GM23248 (cell line): ENCODE results near the gene CTXN1. TPM values are rescaled to one million over a fixed set of nuclear protein-coding genes. Genes with fewer than 3 reads are reported as not detected.

Experiments
- DNase-seq: peaks from one replicate; pipeline ENCODE4 v3.0.0-alpha.2; 2015
- H2AFZ ChIP-seq: fragments of 200-600 bp; sonication (generic); 2 replicates; pipeline ENCODE4 v1.6.1; 2016; ENCODE audit warnings: antibody characterized with exemption
- H3F3A ChIP-seq: fragments of 200-600 bp; sonication (generic); 2 replicates; pipeline ENCODE4 v1.6.1; 2016; ENCODE audit warnings: mild to moderate bottlenecking, antibody characterized with exemption, mixed run types; ENCODE audit not compliant: insufficient read depth
- H3K27ac ChIP-seq: fragments of 200-600 bp; sonication (generic); 2 replicates; pipeline ENCODE4 v1.5.1; 2016; ENCODE audit warnings: mild to moderate bottlenecking
- H3K27me3 ChIP-seq: fragments of 200-600 bp; sonication (generic); replicated peaks from 2 replicates; pipeline ENCODE4 v1.6.1; 2016; ENCODE audit warnings: mild to moderate bottlenecking; ENCODE audit not compliant: insufficient read depth
- H3K36me3 ChIP-seq: fragments of 200-600 bp; sonication (generic); 2 replicates; pipeline ENCODE4 v1.6.1; 2016; ENCODE audit warnings: low read depth, mild to moderate bottlenecking
- H3K4me1 ChIP-seq: fragments of 200-600 bp; sonication (generic); 2 replicates; pipeline ENCODE4 v1.6.1; 2016; ENCODE audit warnings: mild to moderate bottlenecking; ENCODE audit not compliant: insufficient read depth
- H3K4me2 ChIP-seq: fragments of 200-600 bp; sonication (generic); one replicate; pipeline ENCODE4 v1.6.1; 2016; ENCODE audit warnings: mild to moderate bottlenecking; ENCODE audit not compliant: unreplicated experiment
- H3K4me3 ChIP-seq: fragments of 200-600 bp; sonication (generic); 2 replicates; pipeline ENCODE4 v1.5.1; 2016; ENCODE audit warnings: mild to moderate bottlenecking
- H3K79me2 ChIP-seq: fragments of 200-600 bp; sonication (generic); 2 replicates; pipeline ENCODE4 v1.6.1; 2016; ENCODE audit warnings: mild to moderate bottlenecking; ENCODE audit not compliant: insufficient read depth
- H3K9ac ChIP-seq: fragments of 200-600 bp; sonication (generic); 2 replicates; pipeline ENCODE4 v1.6.1; 2016; ENCODE audit warnings: mild to moderate bottlenecking
- H3K9me2 ChIP-seq: fragments of 200-600 bp; sonication (generic); 2 replicates; pipeline ENCODE4 v1.6.1; 2016; ENCODE audit warnings: mixed run types, mild to moderate bottlenecking, moderate library complexity; ENCODE audit not compliant: insufficient read depth
- H3K9me3 ChIP-seq: fragments of 200-600 bp; sonication (generic); one replicate; pipeline ENCODE4 v1.6.1; 2017; ENCODE audit warnings: low read depth
- H4K20me1 ChIP-seq: fragments of 200-600 bp; sonication (generic); 2 replicates; pipeline ENCODE4 v1.6.0; 2016; ENCODE audit not compliant: insufficient read depth
- EZH2 ChIP-seq: fragments of 200-600 bp; sonication (generic); IDR thresholded peaks from 2 replicates; pipeline ENCODE4 v1.6.1; 2018; ENCODE audit warnings: antibody characterized with exemption, mild to moderate bottlenecking; ENCODE audit not compliant: insufficient read depth, poor library complexity, severe bottlenecking
- EZH2phosphoT487 ChIP-seq: fragments of 200-600 bp; sonication (generic); IDR thresholded peaks from 2 replicates; pipeline ENCODE4 v1.6.1; 2018; ENCODE audit warnings: antibody characterized with exemption, moderate library complexity, mild to moderate bottlenecking, low read depth; ENCODE audit not compliant: insufficient read depth
- WGBS, 2 experiments: methylation state at CpG; one replicate each; pipeline ENCODE4 v1.1.6; 2015 to 2017; ENCODE audit warnings: low lambda C conversion rate in 2 of 2, low coverage in 1 of 2; ENCODE audit errors: missing lambda C conversion rate in 2 of 2; 5-methylcytosine and 5-hydroxymethylcytosine counted together
- in situ Hi-C: fragments of 300-500 bp; cut with MboI; formaldehyde crosslinking; loops from 2 replicates; pipeline ENCODE4 v1.15.0; 2020
- polyA plus RNA-seq: library from polyadenylated mRNA; unstranded; fragments of >200 nt; fragmentation: Nextera tagmentation; extraction: Ambion mirVana; gene quantifications from 2 replicates; pipeline ENCODE4 v1.2.1, GENCODE V29; 2016
- total RNA-seq: library from RNA; depleted of rRNA; stranded (reverse); fragments of >200 nt; shearing (Covaris generic); gene quantifications from 2 replicates; pipeline ENCODE4 v1.2.3, GENCODE V29; 2014

Gene CTXN1
- total and polyA plus RNA-seq, 2 experiments from 2014 or later = 3.4 to 3.5 TPM

DNA sequence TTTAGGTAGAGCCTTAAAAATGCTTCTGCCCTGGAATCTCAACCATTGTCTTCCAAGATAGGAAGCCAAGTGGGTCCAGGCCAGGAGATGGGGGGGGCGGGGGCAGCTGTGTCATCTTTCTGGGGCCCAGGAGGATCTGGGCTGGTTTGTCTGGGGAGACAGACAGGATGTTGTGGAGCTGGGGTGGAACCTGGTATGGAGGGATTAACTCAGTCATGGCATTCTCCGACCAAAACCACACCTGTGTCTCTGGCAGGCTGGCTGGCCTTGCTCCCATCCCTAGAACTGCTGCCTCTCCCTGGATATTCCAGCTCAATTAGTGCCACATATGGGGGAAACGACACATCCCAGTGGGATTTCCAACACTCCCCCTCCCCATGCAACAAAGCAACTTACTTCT, 25.0 kb downstream of the CTXN1 start:
- no peak overlapping the region for H3K4me3 ChIP-seq
- no peaks in the 10 kb centered on the region for H3K9me3 ChIP-seq
- H3K9ac ChIP-seq = no peak overlapping the region
- H3F3A ChIP-seq = no peaks in the 10 kb centered on the region
- H3K79me2 ChIP-seq = peaks cover 27% of the 10 kb centered on the region
- 88 to 99% methylated on average over 3 of the region's 3 CpGs for WGBS, 2 experiments
- no peak overlapping the region for H3K27ac ChIP-seq
- H3K4me2 ChIP-seq = no peak overlapping the region
- TF ChIP-seq EZH2 (no peak), EZH2phosphoT487 (no peak)
- no peaks in the 10 kb centered on the region for H3K9me2 ChIP-seq
- H3K4me1 ChIP-seq = peaks cover 10% of the 10 kb centered on the region
- H3K27me3 ChIP-seq = no peaks in the 10 kb centered on the region
- in situ Hi-C loops = no loop called here
- no peak for DNase-seq
- H3K36me3 ChIP-seq = no peaks in the 10 kb centered on the region
- no peaks in the 10 kb centered on the region for H4K20me1 ChIP-seq
- no peak overlapping the region for H2AFZ ChIP-seq

- H3K79me2 ChIP-seq = peaks cover 22% of the 10 kb centered on the region
- H2AFZ ChIP-seq = no peak overlapping the region
- in situ Hi-C loops = no loop called here
- no peak for DNase-seq
- H3K4me2 ChIP-seq = no peak overlapping the region
- H3K9me3 ChIP-seq = no peaks in the 10 kb centered on the region
- no peaks in the 10 kb centered on the region for H3K36me3 ChIP-seq
- H3F3A ChIP-seq = no peaks in the 10 kb centered on the region
- TF ChIP-seq EZH2 (no peak), EZH2phosphoT487 (no peak)
- no peaks in the 10 kb centered on the region for H3K27me3 ChIP-seq
- WGBS, 2 experiments = 85 to 87% methylated on average over 18 to 21 of the region's 21 CpGs
- H3K27ac ChIP-seq = no peak overlapping the region
- no peak overlapping the region for H3K4me3 ChIP-seq
- peaks cover 10% of the 10 kb centered on the region for H3K4me1 ChIP-seq
- no peaks in the 10 kb centered on the region for H4K20me1 ChIP-seq
- no peak overlapping the region for H3K9ac ChIP-seq
- H3K9me2 ChIP-seq = no peaks in the 10 kb centered on the region
Observed at GRCh38 chr19:7900401-7900870, 25.5 kb downstream of the CTXN1 start.

DNA sequence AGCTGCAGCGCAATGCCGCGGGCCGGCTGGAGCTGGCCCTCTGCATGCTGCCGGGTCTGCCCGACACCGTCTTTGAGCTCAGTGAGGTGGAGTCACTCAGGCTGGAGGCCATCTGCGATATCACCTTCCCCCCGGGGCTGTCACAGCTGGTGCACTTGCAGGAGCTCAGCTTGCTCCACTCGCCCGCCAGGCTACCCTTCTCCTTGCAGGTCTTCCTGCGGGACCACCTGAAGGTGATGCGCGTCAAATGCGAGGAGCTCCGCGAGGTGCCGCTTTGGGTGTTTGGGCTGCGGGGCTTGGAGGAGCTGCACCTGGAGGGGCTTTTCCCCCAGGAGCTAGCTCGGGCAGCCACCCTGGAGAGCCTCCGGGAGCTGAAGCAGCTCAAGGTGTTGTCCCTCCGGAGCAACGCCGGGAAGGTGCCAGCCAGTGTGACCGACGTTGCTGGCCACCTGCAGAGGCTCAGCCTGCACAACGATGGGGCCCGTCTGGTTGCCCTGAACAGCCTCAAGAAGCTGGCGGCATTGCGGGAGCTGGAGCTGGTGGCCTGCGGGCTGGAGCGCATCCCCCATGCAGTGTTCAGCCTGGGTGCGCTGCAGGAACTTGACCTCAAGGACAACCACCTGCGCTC, 26.1 kb downstream of the CTXN1 start:
- in situ Hi-C loops = no loop called here
- TF ChIP-seq EZH2 (no peak), EZH2phosphoT487 (no peak)
- DNase-seq = no peak
- Histone ChIP-seq H4K20me1 (no peaks in the 10 kb centered on the region), H3K4me1 (peaks cover 6% of the 10 kb centered on the region), H3K9me3 (no peaks in the 10 kb centered on the region), H3K27me3 (no peaks in the 10 kb centered on the region), H3K4me3 (no peak overlapping the region), H3K4me2 (no peak overlapping the region), H3K27ac (no peak overlapping the region), H3F3A (no peaks in the 10 kb centered on the region), H3K9me2 (no peaks in the 10 kb centered on the region), H3K9ac (no peak overlapping the region), H3K79me2 (peaks cover 16% of the 10 kb centered on the region), H3K36me3 (no peaks in the 10 kb centered on the region), H2AFZ (no peak overlapping the region)
- WGBS, 2 experiments = 91 to 92% methylated on average over 30 to 34 of the region's 34 CpGs

DNA sequence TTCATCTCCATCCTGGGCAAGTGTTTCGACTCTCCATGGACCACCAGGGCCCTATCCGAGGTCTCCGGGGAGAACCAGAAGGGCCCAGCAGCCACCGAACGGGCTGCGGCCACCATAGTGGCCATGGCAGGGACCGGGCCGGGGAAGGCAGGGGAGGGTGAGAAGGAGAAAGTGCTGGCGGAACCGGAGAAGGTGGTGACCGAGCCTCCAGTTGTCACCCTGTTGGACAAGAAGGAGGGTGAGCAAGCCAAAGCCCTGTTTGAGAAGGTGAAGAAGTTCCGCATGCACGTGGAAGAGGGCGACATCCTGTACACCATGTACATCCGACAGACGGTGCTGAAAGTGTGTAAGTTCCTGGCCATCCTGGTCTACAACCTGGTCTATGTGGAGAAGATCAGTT, 27.0 kb downstream of the CTXN1 start:
- no peak overlapping the region for H3K9ac ChIP-seq
- H3K36me3 ChIP-seq = no peaks in the 10 kb centered on the region
- no peaks in the 10 kb centered on the region for H4K20me1 ChIP-seq
- H3K27ac ChIP-seq = no peak overlapping the region
- no peaks in the 10 kb centered on the region for H3K9me3 ChIP-seq
- H3K4me2 ChIP-seq = no peak overlapping the region
- 96 to 98% methylated on average over 16 of the region's 16 CpGs for WGBS, 2 experiments
- no peak overlapping the region for H3K4me3 ChIP-seq
- H3F3A ChIP-seq = no peaks in the 10 kb centered on the region
- TF ChIP-seq EZH2 = no peak
- no peak for TF ChIP-seq EZH2phosphoT487
- 0 out of 2 replicates have a peak, but pooled peaks cover 8% of the 10 kb centered on the region for H3K79me2 ChIP-seq
- no peaks in the 10 kb centered on the region for H3K27me3 ChIP-seq
- no peak for DNase-seq
- H2AFZ ChIP-seq = no peak overlapping the region
- no peaks in the 10 kb centered on the region for H3K9me2 ChIP-seq
- in situ Hi-C loops = no loop called here
- H3K4me1 ChIP-seq = 0 out of 2 replicates have a peak, but pooled peaks cover 3% of the 10 kb centered on the region
